PC-9 (cell line): ENCODE results near the gene SENP2.

Experiments
- EZH2 ChIP-seq: fragments of 200-600 bp; sonication (generic); IDR thresholded peaks from 2 replicates; pipeline ENCODE4 v1.8.0; 2017; ENCODE audit warnings: antibody characterized with exemption, low read depth
- TF ChIP-seq, protein P1 (sequence below): fragments of 200-600 bp; sonication (generic); conservative IDR thresholded peaks from 2 replicates; pipeline ENCODE4 v1.6.1; 2017; ENCODE audit warnings: mixed run types, antibody characterized with exemption, mild to moderate bottlenecking, moderate library complexity

DNA sequence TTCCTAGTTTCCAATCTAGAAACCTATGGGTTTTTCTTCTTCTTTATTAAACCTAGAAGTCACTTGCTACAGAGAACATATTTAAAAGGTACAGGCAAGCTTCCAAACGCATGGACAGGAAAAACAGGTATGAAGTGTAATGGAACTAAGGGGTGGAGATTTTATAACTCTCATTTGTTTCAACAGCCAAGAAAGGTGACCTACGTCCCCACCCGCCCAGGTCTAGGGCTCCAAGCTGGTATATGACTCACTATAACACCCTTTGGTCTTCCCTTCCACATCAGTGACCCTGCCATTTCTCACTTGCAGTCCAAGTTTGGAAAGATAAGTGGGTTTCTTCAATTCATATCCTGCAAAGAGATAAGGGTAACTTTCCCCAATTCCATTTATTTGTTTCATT lies 27.7 kb upstream of the SENP2 start:
- TF ChIP-seq, protein P1, sequence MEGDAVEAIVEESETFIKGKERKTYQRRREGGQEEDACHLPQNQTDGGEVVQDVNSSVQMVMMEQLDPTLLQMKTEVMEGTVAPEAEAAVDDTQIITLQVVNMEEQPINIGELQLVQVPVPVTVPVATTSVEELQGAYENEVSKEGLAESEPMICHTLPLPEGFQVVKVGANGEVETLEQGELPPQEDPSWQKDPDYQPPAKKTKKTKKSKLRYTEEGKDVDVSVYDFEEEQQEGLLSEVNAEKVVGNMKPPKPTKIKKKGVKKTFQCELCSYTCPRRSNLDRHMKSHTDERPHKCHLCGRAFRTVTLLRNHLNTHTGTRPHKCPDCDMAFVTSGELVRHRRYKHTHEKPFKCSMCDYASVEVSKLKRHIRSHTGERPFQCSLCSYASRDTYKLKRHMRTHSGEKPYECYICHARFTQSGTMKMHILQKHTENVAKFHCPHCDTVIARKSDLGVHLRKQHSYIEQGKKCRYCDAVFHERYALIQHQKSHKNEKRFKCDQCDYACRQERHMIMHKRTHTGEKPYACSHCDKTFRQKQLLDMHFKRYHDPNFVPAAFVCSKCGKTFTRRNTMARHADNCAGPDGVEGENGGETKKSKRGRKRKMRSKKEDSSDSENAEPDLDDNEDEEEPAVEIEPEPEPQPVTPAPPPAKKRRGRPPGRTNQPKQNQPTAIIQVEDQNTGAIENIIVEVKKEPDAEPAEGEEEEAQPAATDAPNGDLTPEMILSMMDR, result no peak
- TF ChIP-seq EZH2, result no peak
